GM06990 (cell line): ENCODE measurements around the gene SMOC2.

Source experiments
- DNase-seq: peaks from one replicate; pipeline ENCODE4 v3.0.0-alpha.2; 2011; ENCODE audit not compliant: insufficient read length; ENCODE audit errors: extremely low read depth
- H3K27me3 ChIP-seq: replicated peaks from 2 replicates; pipeline ENCODE4 v1.6.0; 2011; ENCODE audit warnings: low read length; ENCODE audit not compliant: control insufficient read depth, insufficient read depth
- H3K36me3 ChIP-seq: 2 replicates; pipeline ENCODE4 v1.5.1; 2011; ENCODE audit warnings: low read length; ENCODE audit not compliant: control insufficient read depth, insufficient read depth
- H3K4me3 ChIP-seq: replicated peaks from 2 replicates; pipeline ENCODE4 v1.5.1; 2011; ENCODE audit warnings: low read depth, mild to moderate bottlenecking, control low read depth, low read length
- TF ChIP-seq, protein P1 (sequence below): IDR thresholded peaks from 2 replicates; pipeline ENCODE4 v1.5.1; 2011; ENCODE audit warnings: low read length, control low read depth, mild to moderate bottlenecking, inconsistent platforms; ENCODE audit not compliant: insufficient read depth, poor library complexity, severe bottlenecking

Gene SMOC2

GRCh38 chr6:168479421-168479820 is 38.4 kb downstream of the SMOC2 start:
- no peaks in the 10 kb centered on the region for H3K27me3 ChIP-seq
- H3K36me3 ChIP-seq: no peaks in the 10 kb centered on the region
- TF ChIP-seq, protein P1, sequence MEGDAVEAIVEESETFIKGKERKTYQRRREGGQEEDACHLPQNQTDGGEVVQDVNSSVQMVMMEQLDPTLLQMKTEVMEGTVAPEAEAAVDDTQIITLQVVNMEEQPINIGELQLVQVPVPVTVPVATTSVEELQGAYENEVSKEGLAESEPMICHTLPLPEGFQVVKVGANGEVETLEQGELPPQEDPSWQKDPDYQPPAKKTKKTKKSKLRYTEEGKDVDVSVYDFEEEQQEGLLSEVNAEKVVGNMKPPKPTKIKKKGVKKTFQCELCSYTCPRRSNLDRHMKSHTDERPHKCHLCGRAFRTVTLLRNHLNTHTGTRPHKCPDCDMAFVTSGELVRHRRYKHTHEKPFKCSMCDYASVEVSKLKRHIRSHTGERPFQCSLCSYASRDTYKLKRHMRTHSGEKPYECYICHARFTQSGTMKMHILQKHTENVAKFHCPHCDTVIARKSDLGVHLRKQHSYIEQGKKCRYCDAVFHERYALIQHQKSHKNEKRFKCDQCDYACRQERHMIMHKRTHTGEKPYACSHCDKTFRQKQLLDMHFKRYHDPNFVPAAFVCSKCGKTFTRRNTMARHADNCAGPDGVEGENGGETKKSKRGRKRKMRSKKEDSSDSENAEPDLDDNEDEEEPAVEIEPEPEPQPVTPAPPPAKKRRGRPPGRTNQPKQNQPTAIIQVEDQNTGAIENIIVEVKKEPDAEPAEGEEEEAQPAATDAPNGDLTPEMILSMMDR: no peak
- DNase-seq: no peak
- H3K4me3 ChIP-seq: no peak overlapping the region

GRCh38 chr6:168480481-168480880 is 39.5 kb downstream of the SMOC2 start:
- TF ChIP-seq, protein P1: no peak
- no peaks in the 10 kb centered on the region for H3K36me3 ChIP-seq
- no peak for DNase-seq
- H3K27me3 ChIP-seq: no peaks in the 10 kb centered on the region
- H3K4me3 ChIP-seq: no peak overlapping the region

GRCh38 chr6:168485818-168486217 is 44.8 kb downstream of the SMOC2 start:
- no peaks in the 10 kb centered on the region for H3K36me3 ChIP-seq
- DNase-seq: no peak
- TF ChIP-seq, protein P1: no peak

GRCh38 chr6:168490757-168491156 is 49.8 kb downstream of the SMOC2 start:
- no peak for DNase-seq
- Histone ChIP-seq H3K27me3 (no peaks in the 10 kb centered on the region), H3K4me3 (no peak overlapping the region), H3K36me3 (no peaks in the 10 kb centered on the region)
- TF ChIP-seq, protein P1: no peak

More at GRCh38 chr6:168485818-168486217, 44.8 kb downstream of the SMOC2 start:
- Histone ChIP-seq H3K27me3 (no peaks in the 10 kb centered on the region), H3K4me3 (no peak overlapping the region)

DNA sequence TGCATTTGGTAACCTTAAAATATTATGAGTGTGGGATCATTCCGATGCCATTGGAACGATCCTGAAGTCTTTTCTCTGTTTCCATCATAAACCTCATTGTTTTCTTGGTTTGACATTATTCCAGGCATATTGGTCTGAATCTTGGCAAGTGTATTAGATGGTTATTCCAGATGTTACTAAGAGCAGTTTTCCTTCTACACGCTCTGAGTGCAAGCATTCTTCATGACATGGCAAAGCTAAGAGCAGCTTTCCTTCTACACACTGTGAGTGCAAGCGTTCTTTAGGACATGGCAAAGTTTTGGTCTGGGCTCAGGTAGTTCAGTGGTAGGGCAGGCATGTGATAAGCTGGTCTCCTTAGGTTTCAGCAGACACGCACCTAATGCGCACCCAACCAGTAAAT is 53.0 kb downstream of the SMOC2 start:
- no peak overlapping the region for H3K4me3 ChIP-seq
- no peak for DNase-seq
- TF ChIP-seq, protein P1: no peak
- H3K36me3 ChIP-seq: no peaks in the 10 kb centered on the region
- H3K27me3 ChIP-seq: no peaks in the 10 kb centered on the region

- H3K36me3 ChIP-seq: no peaks in the 10 kb centered on the region
- H3K27me3 ChIP-seq: no peaks in the 10 kb centered on the region
- DNase-seq: no peak
- TF ChIP-seq, protein P1: no peak
- no peak overlapping the region for H3K4me3 ChIP-seq
Measured at GRCh38 chr6:168494726-168495125, 53.7 kb downstream of the SMOC2 start.
